Activated naive CD4-positive, alpha-beta T cell treated with anti-CD3 and anti-CD28 coated beads, Interleukin-2, amount 10 ng/mL, durations not matched to agents 5 hours and 36 hours (primary cell): ENCODE results near the gene NT5DC2. TPM values are rescaled to one million over a fixed set of nuclear protein-coding genes. Genes with fewer than 3 reads are reported as not detected.

Experiments used
- total RNA-seq, 2 experiments: library from RNA; stranded (reverse); gene quantifications; one replicate each; pipeline ENCODE4 v1.2.3, GENCODE V29; 2021

Gene NT5DC2
- total RNA-seq, result 10 to 100 TPM; 23.6 to 27.3 TPM

DNA sequence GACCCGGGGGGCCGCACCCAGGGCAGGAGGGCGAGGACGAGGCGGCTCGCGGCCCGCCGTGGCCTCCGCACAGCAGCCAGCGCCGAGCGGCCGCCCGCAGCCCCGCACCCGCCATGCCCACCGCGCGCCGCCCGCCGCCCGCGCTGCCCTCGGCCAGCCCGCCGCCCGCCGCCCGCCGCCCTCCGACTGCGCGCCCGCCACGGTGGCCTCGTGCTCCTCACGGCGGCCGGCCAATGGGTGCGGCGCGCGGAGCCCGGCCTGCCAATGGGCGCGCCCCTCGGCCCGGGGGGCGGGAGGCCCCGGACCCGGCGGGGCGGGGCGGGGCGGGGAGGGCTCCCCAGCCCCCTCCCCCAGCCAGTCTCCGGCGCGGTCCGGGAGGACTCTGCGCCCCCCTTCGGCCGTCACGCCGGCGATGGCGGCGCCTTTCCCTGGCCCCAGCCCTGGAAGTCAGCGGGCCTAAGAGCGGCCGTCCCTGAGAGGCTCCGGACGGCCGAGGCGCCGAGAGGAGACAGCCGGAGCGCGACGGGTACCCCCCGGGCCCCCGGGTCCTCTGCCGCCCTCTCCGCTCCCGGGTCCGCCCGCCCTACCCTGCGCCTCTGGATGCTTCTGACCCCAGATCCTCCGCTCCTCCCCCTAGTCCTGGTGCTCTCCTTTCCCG, at the start of gene NT5DC2:
TSS of gene NT5DC2 (minus strand) at position 235 of the 658 bp plus-strand sequence. CDS start at position 115, 120 bp downstream.

DNA sequence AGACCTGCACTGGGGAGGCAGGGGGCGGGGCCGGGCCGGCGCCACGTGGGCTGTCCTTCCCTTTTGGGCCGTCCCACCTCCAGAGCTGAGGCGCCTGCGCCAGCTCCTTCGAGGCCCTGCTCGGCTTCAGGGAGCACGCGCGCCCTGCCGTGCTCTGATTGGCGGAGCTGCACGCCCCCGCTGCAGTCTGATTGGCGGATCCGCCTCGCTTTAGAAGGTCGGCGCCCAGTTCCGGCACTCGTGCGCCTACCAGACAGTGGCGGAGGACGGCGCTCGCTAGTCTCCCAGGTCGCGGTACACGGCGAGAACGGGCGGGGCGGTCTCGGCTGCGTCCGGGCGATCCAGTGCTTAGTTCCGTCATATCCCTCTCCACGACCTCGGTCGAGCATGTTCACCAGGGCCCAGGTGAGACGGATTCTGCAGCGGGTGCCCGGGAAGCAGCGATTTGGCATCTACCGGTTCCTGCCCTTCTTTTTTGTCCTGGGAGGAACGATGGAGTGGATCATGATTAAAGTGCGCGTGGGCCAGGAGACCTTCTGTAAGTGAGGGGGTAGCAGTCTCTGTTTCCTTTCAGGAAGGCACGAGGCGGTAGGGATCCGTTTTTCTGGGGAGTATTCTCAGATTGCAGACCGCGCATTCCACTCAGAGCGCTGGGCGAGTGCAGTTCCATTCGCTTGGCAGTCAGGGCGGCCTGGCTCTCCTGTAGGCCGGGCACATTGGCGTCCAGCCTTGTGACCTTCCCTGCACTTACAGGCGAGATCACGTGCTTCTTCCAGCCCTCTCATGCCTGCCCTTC, 2.9 kb upstream of the NT5DC2 start, which contains the start of gene UQCC5:
TSS of gene UQCC5 (plus strand) at position 237 of the 796 bp plus-strand sequence. CDS start at position 388, 151 bp downstream.

DNA sequence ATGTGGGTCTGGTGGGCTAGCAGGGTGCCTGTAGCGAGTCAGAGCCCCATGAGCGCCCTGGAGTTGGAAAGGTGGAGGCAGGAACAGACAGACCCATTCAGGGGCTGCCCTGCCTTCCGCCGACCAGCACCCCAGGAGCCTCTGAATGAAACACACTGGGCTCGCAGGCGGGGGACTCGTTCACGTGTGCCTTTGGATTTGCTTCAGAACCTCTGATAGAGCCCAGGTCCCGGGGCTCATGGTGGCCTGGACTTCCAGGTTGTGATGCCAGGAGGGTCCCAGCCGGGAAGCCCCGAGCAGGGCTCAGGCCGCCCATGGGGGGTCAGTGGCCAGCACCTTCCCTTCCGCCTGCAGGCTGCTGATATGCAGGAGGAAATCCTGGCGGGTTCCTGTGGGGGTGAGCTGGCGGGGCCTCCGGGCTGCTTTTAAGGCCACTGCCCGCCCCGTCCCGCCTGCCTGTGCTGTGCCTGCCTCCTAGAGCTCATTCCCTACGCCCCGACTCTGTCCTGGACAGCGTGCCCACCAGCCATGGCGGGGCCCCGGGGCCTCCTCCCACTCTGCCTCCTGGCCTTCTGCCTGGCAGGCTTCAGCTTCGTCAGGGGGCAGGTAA, 38.7 kb downstream of the NT5DC2 start, which contains the start of gene STAB1:
TSS of gene STAB1 (plus strand) at position 453 of the 610 bp plus-strand sequence. CDS start at position 529, 76 bp downstream.

Other genes starting within 250 kb of the NT5DC2 start
- gene GLYCTK, start 246.0 kb downstream of the NT5DC2 start, total RNA-seq, result 10 to 100 TPM; 35.3 TPM
- gene DNAH1, start 217.5 kb downstream of the NT5DC2 start, total RNA-seq, result 10 to 100 TPM; 26.3 to 27.1 TPM
- gene BAP1, start 123.8 kb downstream of the NT5DC2 start, total RNA-seq, result 10 to 100 TPM; 87.8 to 90.6 TPM
- gene PHF7, start 123.2 kb downstream of the NT5DC2 start, total RNA-seq, result 10 to 100 TPM; 17.1 to 19.7 TPM
- not detected for gene SEMA3G, start 88.8 kb downstream of the NT5DC2 start, total RNA-seq
- gene TNNC1, start 79.8 kb downstream of the NT5DC2 start, total RNA-seq, result 1 to 10 TPM; 1.9 to 2.1 TPM
- gene NISCH, start 78.3 kb downstream of the NT5DC2 start, total RNA-seq, result 10 to 100 TPM; 86.5 to 90.2 TPM
- not detected for gene STAB1, start 38.5 kb downstream of the NT5DC2 start, total RNA-seq
- 1 to 10 TPM; 9.2 to 9.6 TPM for gene UQCC5, start 2.7 kb upstream of the NT5DC2 start, total RNA-seq
- 10 to 100 TPM; 81.3 to 81.5 TPM for gene PBRM1, start 152.1 kb upstream of the NT5DC2 start, total RNA-seq
- 10 to 100 TPM; 71.3 to 72.0 TPM for gene GNL3, start 152.2 kb upstream of the NT5DC2 start, total RNA-seq
- gene GLT8D1, start 171.9 kb upstream of the NT5DC2 start, total RNA-seq, result 10 to 100 TPM; 39.6 to 41.7 TPM
- 10 to 100 TPM; 92.3 to 98.5 TPM for gene SPCS1, start 172.2 kb upstream of the NT5DC2 start, total RNA-seq
- gene NEK4, start 237.1 kb upstream of the NT5DC2 start, total RNA-seq, result 10 to 100 TPM; 16.5 to 18.7 TPM
- gene ITIH1, start 243.7 kb upstream of the NT5DC2 start, total RNA-seq, result not detected